LHCN-M2 (cell line): ENCODE results near the gene MTRF1L. TPM values are rescaled to one million over a fixed set of nuclear protein-coding genes. Genes with fewer than 3 reads are reported as not detected.

Experiments used
- DNase-seq: peaks from one replicate; pipeline ENCODE4 v3.0.0-alpha.2; 2012; ENCODE audit warnings: low read depth
- polyA plus RNA-seq: library from polyadenylated mRNA; unstranded; fragments of >200 nt; gene quantifications from one replicate; pipeline ENCODE4 v1.2.1, GENCODE V29; 2012; ENCODE audit warnings: missing spikeins
- total RNA-seq: library from RNA; depleted of rRNA; stranded (reverse); fragments of >200 nt; gene quantifications from 2 replicates; pipeline ENCODE4 v1.2.3, GENCODE V29; 2014; rRNA removed

Gene MTRF1L, protein sequence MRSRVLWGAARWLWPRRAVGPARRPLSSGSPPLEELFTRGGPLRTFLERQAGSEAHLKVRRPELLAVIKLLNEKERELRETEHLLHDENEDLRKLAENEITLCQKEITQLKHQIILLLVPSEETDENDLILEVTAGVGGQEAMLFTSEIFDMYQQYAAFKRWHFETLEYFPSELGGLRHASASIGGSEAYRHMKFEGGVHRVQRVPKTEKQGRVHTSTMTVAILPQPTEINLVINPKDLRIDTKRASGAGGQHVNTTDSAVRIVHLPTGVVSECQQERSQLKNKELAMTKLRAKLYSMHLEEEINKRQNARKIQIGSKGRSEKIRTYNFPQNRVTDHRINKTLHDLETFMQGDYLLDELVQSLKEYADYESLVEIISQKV
- total RNA-seq = 21.1 and 24.1 TPM in 2 replicates
- 10.3 TPM for polyA plus RNA-seq

- peak; percentile 96 for DNase-seq
These were observed at the start of gene MTRF1L for GRCh38 chr6:153002613-153003365. TSS of gene MTRF1L (minus strand) at chr6:153002709. CDS start at chr6:153002685, 24 bp downstream.

- DNase-seq = no peak
These were observed 49.3 kb upstream of the MTRF1L start for GRCh38 chr6:153051801-153052200.

- no peak for DNase-seq
These were observed 46.1 kb upstream of the MTRF1L start for GRCh38 chr6:153048631-153049030.

DNA sequence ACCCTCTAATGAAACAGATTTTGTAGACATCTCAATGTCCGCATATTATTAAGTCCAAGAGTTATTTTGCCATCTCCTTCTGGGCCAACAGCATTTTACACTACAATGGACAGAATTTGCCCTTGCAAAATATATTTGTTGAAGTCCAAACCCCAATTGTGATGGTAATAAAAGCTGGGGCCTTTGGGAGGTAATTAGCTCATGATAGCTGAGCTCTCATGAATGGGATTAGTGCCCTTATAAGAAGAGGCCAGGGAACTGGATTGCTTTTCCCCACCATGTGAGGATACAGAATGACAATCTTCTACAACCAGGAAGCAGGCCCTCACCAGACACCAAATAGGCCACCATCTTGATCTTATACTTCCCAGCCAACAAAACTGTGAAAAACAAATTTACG, 44.9 kb upstream of the MTRF1L start:
- DNase-seq = no peak

- no peak for DNase-seq
These were observed 42.8 kb upstream of the MTRF1L start for GRCh38 chr6:153045271-153045670.

DNA sequence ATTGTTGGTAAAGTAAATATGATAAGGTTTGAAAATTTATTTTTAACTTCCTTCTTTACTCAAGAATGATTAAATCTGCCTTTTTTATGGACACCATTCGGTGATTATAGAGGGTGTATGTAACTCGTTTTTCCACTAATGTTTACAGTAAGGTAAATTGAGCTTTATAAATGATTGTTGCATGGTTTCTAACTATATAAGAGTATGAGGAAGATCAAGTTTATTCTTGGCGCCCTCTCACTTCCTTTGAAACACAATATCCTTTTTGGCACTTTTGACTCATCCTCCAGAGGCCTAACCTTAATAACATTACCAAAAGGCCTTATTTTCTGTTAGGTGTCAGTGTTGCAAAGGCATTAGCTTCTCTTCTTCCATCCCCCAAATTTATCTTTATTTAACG, 41.8 kb upstream of the MTRF1L start:
- DNase-seq = peak; percentile 60

GRCh38 chr6:153043719-153044118, 41.2 kb upstream of the MTRF1L start:
- DNase-seq = no peak

- peak; percentile 88 for DNase-seq
These were observed 36.0 kb upstream of the MTRF1L start for GRCh38 chr6:153038378-153039057.

GRCh38 chr6:153034139-153034538, 31.6 kb upstream of the MTRF1L start:
- no peak for DNase-seq

- DNase-seq = peak; percentile 67
These were observed 29.9 kb upstream of the MTRF1L start for GRCh38 chr6:153032255-153032882.

DNA sequence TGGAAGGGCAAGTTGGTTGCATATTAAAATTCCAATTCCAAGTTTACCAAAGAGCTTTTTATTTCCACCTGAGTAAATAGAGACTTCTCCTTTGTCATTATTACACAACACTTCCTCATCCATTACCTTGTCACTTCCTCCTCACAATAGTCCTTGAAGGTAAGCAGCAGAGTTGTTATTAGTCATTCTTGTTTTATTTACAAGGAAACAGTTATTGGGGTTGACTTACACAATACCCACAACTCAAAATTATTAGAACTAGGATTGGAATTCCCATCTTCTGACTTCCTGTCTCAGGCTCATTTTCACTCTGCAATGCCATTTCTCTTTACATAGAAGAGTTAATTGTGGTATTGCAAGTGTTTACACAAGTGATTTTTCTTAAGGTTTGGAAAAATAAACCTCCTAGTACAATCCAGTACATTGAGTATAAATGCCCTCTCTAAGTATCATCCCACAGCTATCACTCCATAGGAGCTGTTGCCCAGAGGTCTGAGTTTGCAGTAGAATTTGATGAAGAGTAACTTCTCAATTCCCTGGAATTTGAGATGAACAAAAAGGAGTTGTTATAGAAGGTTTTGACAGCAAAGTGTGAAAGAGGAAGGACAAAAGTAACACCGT, 28.9 kb upstream of the MTRF1L start:
- DNase-seq = no peak

- DNase-seq = no peak
These were observed 26.5 kb upstream of the MTRF1L start for GRCh38 chr6:153028963-153029362.

- DNase-seq = no peak
These were observed 25.8 kb upstream of the MTRF1L start for GRCh38 chr6:153028286-153028685.

GRCh38 chr6:153027480-153027879, 25.0 kb upstream of the MTRF1L start:
- no peak for DNase-seq

- DNase-seq = no peak
These were observed 22.2 kb upstream of the MTRF1L start for GRCh38 chr6:153024709-153025017.

- peak; percentile 53 for DNase-seq
These were observed 21.6 kb upstream of the MTRF1L start for GRCh38 chr6:153023977-153024708.

DNA sequence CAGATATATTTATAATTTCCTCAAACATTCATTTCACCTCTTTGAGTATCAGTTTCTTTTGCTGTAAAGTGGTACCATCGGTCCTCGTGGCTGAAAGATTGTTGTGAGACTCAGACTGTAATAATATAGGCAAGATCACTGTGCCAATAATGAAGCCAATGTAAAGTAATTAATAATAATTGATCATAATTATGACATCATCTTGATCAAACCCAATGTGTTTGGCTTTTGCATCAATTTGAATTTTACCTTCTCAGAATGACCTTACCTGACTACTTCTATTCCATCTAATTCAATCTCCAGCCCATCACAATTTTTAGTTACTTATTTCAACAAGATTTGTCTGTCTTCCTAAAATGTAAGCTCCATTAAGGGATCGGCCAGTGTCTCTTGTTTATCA, 15.8 kb upstream of the MTRF1L start:
- DNase-seq = no peak

GRCh38 chr6:153016846-153017245, 14.3 kb upstream of the MTRF1L start:
- no peak for DNase-seq

DNA sequence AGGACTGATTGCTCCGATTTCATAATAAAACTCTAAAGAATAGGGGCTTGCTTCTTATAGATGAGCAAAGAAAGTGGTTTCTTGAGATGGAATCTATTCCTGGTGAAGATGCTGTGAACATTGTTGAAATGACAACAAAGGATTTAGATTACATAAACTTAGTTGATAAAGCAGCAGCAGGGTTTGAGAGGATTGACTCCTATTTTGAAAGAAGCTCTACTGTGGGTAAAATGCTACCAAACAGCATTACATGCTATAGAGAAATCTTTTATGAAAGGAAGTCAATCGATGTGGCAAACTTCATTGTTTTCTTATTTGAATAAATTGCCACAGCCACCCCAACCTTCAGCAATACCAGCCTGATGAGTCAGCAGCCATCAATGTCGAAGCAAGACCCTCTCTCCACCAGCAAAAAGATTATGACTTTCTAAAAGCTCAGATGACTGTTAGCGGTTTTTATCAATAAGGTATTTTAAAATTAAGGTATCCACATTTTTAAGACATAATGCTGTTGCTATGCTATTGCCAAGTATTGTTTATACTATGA, 12.7 kb upstream of the MTRF1L start:
- no peak for DNase-seq

DNA sequence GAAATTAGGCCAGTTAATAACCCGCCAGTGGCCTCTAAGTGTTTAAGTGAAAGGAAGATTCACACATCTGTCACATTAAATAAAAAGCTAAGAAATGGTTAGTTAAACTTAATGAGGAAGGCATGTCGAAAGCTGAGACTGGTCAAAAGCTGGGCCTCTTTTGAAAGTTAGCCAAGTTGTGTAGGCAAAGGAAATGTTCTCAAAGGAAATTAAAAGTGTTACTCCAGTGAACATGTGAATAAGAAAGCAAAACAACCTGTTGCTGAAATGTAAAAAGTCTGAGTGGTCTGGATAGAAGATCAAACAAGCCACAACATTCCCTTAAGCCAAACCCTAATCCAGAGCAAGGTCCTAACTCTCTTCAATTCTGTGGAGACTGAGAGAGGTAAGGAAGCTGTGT, 10.9 kb upstream of the MTRF1L start:
- no peak for DNase-seq

DNA sequence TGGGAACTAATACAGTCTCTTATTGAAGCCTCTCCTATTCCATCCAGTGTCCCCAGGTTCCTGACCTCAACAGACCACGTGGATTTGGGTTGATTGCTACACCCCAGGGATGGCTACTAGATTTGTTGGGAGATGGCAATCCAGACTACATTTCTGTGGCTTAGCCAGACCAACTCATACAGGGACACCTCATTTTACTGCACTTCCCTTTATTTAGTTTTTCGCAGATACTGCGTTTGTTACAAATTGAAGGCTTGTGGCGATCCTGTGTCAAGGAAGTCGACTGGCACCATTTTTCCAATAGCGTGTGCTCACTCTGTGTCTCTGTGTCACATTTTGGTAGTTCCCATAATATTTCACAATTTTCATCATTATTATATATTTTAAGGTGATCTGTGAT, 10.3 kb upstream of the MTRF1L start:
- DNase-seq = no peak
